Body of pancreas (tissue), 4 donors: ENCODE measurements around the gene RPTOR. TPM values are rescaled to one million over a fixed set of nuclear protein-coding genes. Genes with fewer than 3 reads are reported as not detected.

Experiments used
- ATAC-seq: fragments of 150-250 bp; one replicate; pipeline ENCODE4 v1.9.1; 2016
- DNase-seq, 4 donors: peaks; one replicate each; pipeline ENCODE4 v3.0.0-alpha.2; 2019
- H3K27ac ChIP-seq, 4 donors: fragments of 200-600 bp; sonication (generic); 1 replicate in 3 of 4; 2 replicates in 1 of 4; pipeline versions ENCODE4 v1.5.1 to v1.6.1; 2016 to 2019; ENCODE audit warnings: mild to moderate bottlenecking in 1 of 4, mixed read lengths in 1 of 4, moderate library complexity in 1 of 4
- H3K27me3 ChIP-seq, 2 donors: fragments of 200-600 bp; sonication (generic); one replicate each; pipeline ENCODE4 v1.6.0; 2016; ENCODE audit warnings: mild to moderate bottlenecking in 1 of 2
- H3K36me3 ChIP-seq, 2 donors: fragments of 200-600 bp; sonication (generic); replicated peaks in 1 of 2; 2 replicates each; pipeline ENCODE4 v1.5.1; 2016; ENCODE audit warnings: low read depth in 2 of 2; ENCODE audit not compliant: insufficient read depth in 1 of 2
- H3K4me1 ChIP-seq: fragments of 200-600 bp; sonication (generic); one replicate; pipeline ENCODE4 v1.6.0; 2016
- H3K4me3 ChIP-seq, 2 donors: fragments of 200-600 bp; sonication (generic); 1 replicate in 1 of 2; 2 replicates in 1 of 2; pipeline ENCODE4 v1.5.1; 2016 to 2019
- H3K9me3 ChIP-seq, 3 donors: fragments of 200-600 bp; sonication (generic); 1 replicate in 2 of 3; 2 replicates in 1 of 3; pipeline ENCODE4 v1.5.1; 2016
- POLR2A ChIP-seq, 3 donors: fragments of 450-650 bp; IDR thresholded peaks; one replicate each; pipeline ENCODE4 v1.6.1; 2016; ENCODE audit warnings: antibody characterized with exemption in 3 of 3, mild to moderate bottlenecking in 2 of 3
- WGBS, 2 donors: methylation state at CpG; one replicate each; pipeline ENCODE4 v1.1.5; 2017; 5-methylcytosine and 5-hydroxymethylcytosine counted together
- intact Hi-C: fragments of 100-400 bp; cut with DNase I; formaldehyde crosslinking; loops from one replicate; pipeline ENCODE4 v1.15.1; 2023
- total RNA-seq, 2 donors: library from RNA; depleted of rRNA; stranded (reverse); fragments of >200 nt; gene quantifications; one replicate each; pipeline ENCODE4 v1.1.0, GENCODE V29; 2016
- TF ChIP-seq, protein P1 (sequence below), 7 experiments: fragments of 450-650 bp in 4 of 7; fragments of 200-600 bp in 3 of 7; sonication (generic) in 3 of 7; IDR thresholded peaks; one replicate each; pipeline ENCODE4 v1.5.1; 2016 to 2019; ENCODE audit warnings: antibody characterized with exemption in 7 of 7

RPTOR gene
- total RNA-seq, 2 donors from 2014 or later: 22.3 to 34.3 TPM

DNA sequence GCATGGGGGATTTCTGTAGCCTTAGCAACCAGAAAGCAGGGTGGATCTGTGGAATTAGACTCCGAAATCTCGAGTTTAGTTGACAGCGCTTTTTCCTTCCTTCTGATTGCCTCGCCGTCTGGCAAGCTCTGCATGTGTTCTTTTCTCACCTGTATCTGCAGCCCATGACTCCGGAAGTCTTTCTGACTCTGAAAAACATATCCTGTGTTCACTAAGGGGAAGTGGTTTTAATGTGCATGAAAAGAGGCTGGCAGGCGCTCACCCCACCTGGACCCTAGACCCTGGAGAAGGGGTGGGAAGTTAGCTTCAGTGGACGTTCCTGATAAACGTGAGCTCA is 158.5 kb downstream of the RPTOR start:
- ATAC-seq (no peak), DNase-seq (no peak)
- Histone ChIP-seq H3K27ac (no peak overlapping the region), H3K36me3 (no peaks in the 10 kb centered on the region), H3K4me1 (peaks cover 8% of the 10 kb centered on the region), H3K27me3 (no peaks in the 10 kb centered on the region), H3K4me3 (no peak overlapping the region), H3K9me3 (no peaks in the 10 kb centered on the region)
- WGBS, 2 donors: 63 to 74% methylated on average over 9 of the region's 9 CpGs
- intact Hi-C loops: no loop called here
- no peak for TF ChIP-seq POLR2A (IDR thresholded peaks at IDR 0.05)
- TF ChIP-seq, protein P1, sequence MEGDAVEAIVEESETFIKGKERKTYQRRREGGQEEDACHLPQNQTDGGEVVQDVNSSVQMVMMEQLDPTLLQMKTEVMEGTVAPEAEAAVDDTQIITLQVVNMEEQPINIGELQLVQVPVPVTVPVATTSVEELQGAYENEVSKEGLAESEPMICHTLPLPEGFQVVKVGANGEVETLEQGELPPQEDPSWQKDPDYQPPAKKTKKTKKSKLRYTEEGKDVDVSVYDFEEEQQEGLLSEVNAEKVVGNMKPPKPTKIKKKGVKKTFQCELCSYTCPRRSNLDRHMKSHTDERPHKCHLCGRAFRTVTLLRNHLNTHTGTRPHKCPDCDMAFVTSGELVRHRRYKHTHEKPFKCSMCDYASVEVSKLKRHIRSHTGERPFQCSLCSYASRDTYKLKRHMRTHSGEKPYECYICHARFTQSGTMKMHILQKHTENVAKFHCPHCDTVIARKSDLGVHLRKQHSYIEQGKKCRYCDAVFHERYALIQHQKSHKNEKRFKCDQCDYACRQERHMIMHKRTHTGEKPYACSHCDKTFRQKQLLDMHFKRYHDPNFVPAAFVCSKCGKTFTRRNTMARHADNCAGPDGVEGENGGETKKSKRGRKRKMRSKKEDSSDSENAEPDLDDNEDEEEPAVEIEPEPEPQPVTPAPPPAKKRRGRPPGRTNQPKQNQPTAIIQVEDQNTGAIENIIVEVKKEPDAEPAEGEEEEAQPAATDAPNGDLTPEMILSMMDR (IDR thresholded peaks at IDR 0.05): no peak

DNA sequence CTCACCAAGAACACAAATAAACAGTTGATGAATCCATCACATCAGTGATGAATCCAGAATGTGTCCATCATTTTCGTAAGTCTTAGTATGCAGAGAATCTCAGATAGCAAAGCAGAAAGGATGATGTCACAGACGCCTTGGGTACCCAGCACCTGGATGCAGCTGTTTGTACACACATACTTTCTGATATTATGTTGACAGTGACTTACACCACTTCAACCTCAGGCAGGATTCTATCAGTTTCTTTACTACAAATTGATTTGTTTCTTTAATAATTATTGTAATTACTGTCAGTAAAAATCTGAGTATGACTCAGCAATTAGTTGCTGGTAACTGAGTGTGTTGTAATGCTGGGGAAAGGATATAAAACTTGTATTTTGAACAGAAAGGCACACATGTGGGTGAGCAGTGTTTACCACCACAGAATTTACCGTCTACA is 159.8 kb downstream of the RPTOR start:
- no peak for TF ChIP-seq POLR2A (IDR thresholded peaks at IDR 0.05)
- TF ChIP-seq, protein P1 (IDR thresholded peaks at IDR 0.05): no peak
- Histone ChIP-seq H3K36me3 (no peaks in the 10 kb centered on the region), H3K4me3 (no peak overlapping the region), H3K9me3 (no peaks in the 10 kb centered on the region), H3K27ac (no peak overlapping the region), H3K4me1 (peaks cover 8% of the 10 kb centered on the region), H3K27me3 (no peaks in the 10 kb centered on the region)
- intact Hi-C loops: no loop called here
- ATAC-seq (no peak), DNase-seq (no peak)
- WGBS, 2 donors: 75 to 91% methylated on average over 3 of the region's 3 CpGs

DNA sequence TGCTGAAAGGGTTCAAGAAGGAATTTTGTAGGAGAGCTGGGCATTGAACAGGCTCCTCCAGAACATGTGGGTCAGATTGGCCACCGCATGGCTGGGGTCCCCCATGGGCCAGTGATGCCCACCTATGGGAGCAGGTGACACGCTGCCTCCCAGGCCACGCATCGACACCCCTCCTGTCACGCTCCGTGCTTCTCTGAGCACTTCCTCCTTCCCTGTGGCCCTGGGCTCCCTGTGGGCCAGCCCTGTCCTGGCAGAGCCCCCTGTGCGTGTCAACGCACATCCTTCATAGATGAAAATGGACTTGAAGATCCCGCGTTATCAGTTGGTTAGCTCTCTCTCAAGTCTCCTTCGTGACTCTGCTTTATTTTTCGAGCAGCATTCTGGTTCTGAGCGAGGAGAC is 160.3 kb downstream of the RPTOR start:
- intact Hi-C loops: no loop called here
- 92 to 99% methylated on average over 13 of the region's 13 CpGs for WGBS, 2 donors
- Histone ChIP-seq H3K27ac (no peak overlapping the region), H3K27me3 (no peaks in the 10 kb centered on the region), H3K36me3 (no peaks in the 10 kb centered on the region), H3K4me1 (peaks cover 8% of the 10 kb centered on the region), H3K4me3 (no peak overlapping the region), H3K9me3 (no peaks in the 10 kb centered on the region)
- no peak for ATAC-seq
- TF ChIP-seq, protein P1 (IDR thresholded peaks at IDR 0.05): no peak
- TF ChIP-seq POLR2A (IDR thresholded peaks at IDR 0.05): no peak
- no peak for DNase-seq

DNA sequence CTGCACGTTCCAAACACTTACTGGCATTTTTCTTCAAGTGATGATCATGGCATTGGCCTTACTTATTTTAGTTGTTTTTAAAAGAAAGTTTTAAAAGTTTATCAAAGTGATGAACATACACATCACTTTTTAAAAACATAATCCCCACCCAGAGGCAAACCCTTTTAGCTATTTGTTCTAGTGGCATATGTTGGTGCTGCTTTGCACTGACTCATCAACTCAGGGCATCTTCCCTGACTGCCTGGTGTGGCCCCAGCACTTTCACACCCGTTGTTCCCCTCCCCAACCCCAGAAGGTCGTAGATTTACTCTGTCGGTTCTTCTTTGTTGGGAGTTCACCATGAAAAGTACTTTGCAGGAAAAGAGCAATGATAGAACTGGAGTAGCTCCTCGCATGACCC is 161.3 kb downstream of the RPTOR start:
- DNase-seq (no peak), ATAC-seq (no peak)
- Histone ChIP-seq H3K9me3 (no peaks in the 10 kb centered on the region), H3K27ac (no peak overlapping the region), H3K36me3 (no peaks in the 10 kb centered on the region), H3K4me3 (no peak overlapping the region), H3K4me1 (peaks cover 8% of the 10 kb centered on the region), H3K27me3 (no peaks in the 10 kb centered on the region)
- WGBS, 2 donors: 72 to 78% methylated on average over 5 of the region's 5 CpGs
- intact Hi-C loops: no loop called here
- TF ChIP-seq, protein P1 (IDR thresholded peaks at IDR 0.05): no peak
- no peak for TF ChIP-seq POLR2A (IDR thresholded peaks at IDR 0.05)

DNA sequence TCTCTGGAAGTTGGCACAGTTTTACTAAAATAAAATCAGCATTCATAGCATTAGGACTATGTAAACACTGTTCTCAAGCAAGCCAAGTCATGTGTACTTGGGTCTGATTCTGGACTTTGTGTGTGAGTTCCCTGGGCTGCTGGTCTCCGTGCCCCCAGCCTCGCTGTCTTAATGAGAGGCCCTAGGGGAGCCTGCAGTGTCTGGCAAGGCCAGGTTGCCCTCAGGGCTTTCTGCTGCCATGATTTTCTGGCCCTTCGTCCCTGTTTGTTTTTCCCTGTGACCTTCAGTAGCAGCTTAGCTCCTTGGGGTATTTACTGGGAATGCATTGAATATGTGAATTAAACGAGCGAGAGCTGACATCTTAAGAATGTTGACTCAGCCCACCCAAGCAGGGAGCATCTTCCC is 161.8 kb downstream of the RPTOR start:
- H3K4me1 ChIP-seq: peaks cover 8% of the 10 kb centered on the region
- no peak overlapping the region for H3K4me3 ChIP-seq
- no peaks in the 10 kb centered on the region for H3K9me3 ChIP-seq
- no peaks in the 10 kb centered on the region for H3K36me3 ChIP-seq
- intact Hi-C loops: no loop called here
- WGBS, 2 donors: 45 to 51% methylated on average over 5 of the region's 5 CpGs
- no peaks in the 10 kb centered on the region for H3K27me3 ChIP-seq
- DNase-seq: no peak
- TF ChIP-seq, protein P1 (IDR thresholded peaks at IDR 0.05): no peak
- TF ChIP-seq POLR2A (IDR thresholded peaks at IDR 0.05): no peak
- no peak overlapping the region for H3K27ac ChIP-seq
- ATAC-seq: no peak
